GM19238 (cell line): ENCODE measurements around the gene ZDHHC19.

ENCODE experiments used
- DNase-seq: peaks from one replicate; pipeline ENCODE4 v3.0.0; 2011; ENCODE audit warnings: low spot score; ENCODE audit not compliant: insufficient read length

ZDHHC19 gene

GRCh38 chr3:196149375-196149774 lies 61.8 kb downstream of the ZDHHC19 start:
- no peak for DNase-seq
